Lower leg skin (tissue), 3 donors: ENCODE data around the gene SUMO3.

Experiments
- POLR2A ChIP-seq, 2 donors: fragments of 450-650 bp; IDR thresholded peaks; one replicate each; pipeline ENCODE4 v1.6.1; 2016 to 2017; ENCODE audit warnings: antibody characterized with exemption in 2 of 2, mild to moderate bottlenecking in 1 of 2, moderate library complexity in 1 of 2
- TF ChIP-seq, protein P1 (sequence below), 3 donors: fragments of 450-650 bp; IDR thresholded peaks; one replicate each; pipeline ENCODE4 v1.5.1; 2016; ENCODE audit warnings: antibody characterized with exemption in 3 of 3, mild to moderate bottlenecking in 3 of 3, moderate library complexity in 2 of 3

- TF ChIP-seq, protein P1, sequence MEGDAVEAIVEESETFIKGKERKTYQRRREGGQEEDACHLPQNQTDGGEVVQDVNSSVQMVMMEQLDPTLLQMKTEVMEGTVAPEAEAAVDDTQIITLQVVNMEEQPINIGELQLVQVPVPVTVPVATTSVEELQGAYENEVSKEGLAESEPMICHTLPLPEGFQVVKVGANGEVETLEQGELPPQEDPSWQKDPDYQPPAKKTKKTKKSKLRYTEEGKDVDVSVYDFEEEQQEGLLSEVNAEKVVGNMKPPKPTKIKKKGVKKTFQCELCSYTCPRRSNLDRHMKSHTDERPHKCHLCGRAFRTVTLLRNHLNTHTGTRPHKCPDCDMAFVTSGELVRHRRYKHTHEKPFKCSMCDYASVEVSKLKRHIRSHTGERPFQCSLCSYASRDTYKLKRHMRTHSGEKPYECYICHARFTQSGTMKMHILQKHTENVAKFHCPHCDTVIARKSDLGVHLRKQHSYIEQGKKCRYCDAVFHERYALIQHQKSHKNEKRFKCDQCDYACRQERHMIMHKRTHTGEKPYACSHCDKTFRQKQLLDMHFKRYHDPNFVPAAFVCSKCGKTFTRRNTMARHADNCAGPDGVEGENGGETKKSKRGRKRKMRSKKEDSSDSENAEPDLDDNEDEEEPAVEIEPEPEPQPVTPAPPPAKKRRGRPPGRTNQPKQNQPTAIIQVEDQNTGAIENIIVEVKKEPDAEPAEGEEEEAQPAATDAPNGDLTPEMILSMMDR (IDR thresholded peaks at IDR 0.05): no peak
- no peak for TF ChIP-seq POLR2A (IDR thresholded peaks at IDR 0.05)
These were observed 7.1 kb downstream of the SUMO3 start for GRCh38 chr21:44810779-44811178.
